Muscle of leg (tissue), 11 donors: ENCODE data around the gene LRRC28. TPM values are rescaled to one million over a fixed set of nuclear protein-coding genes. Genes with fewer than 3 reads are reported as not detected.
A peak's percentile ranks its signal among the peaks of the same experiment; 100 is the strongest.
"Not testable (repeated sequence)": the region's sequence is repeated elsewhere in the genome, so short reads cannot be mapped to it uniquely, and the experiment has no call there.

Experiments used
- DNase-seq: peaks from one replicate; pipeline ENCODE4 v3.0.0; 2013
- H3K27ac ChIP-seq: one replicate; pipeline ENCODE4 v1.5.1; 2013; ENCODE audit warnings: mild to moderate bottlenecking, low read length, control low read depth
- H3K27me3 ChIP-seq: one replicate; pipeline ENCODE4 v1.6.1; 2013; ENCODE audit warnings: low read length; ENCODE audit not compliant: control insufficient read depth, insufficient read depth
- H3K36me3 ChIP-seq: one replicate; pipeline ENCODE4 v1.6.1; 2013; ENCODE audit warnings: low read length; ENCODE audit not compliant: control insufficient read depth, insufficient read depth
- H3K4me1 ChIP-seq: one replicate; pipeline ENCODE4 v1.6.1; 2013; ENCODE audit warnings: low read length; ENCODE audit not compliant: control insufficient read depth, insufficient read depth
- H3K4me3 ChIP-seq: one replicate; pipeline ENCODE4 v1.5.1; 2013; ENCODE audit warnings: low read length, control low read depth
- H3K9me3 ChIP-seq: replicated peaks from 2 replicates; pipeline ENCODE4 v1.6.1; 2013; ENCODE audit warnings: low read depth, low read length; ENCODE audit not compliant: control insufficient read depth
- WGBS: methylation state at CpG from one replicate; pipeline ENCODE4 v1.1.5; 2013; ENCODE audit warnings: missing lambda C conversion rate; ENCODE audit not compliant: insufficient coverage; 5-methylcytosine and 5-hydroxymethylcytosine counted together
- polyA plus RNA-seq, 8 donors: library from polyadenylated mRNA; unstranded; fragments of 120-200 nt; gene quantifications; one replicate each; pipeline versions ENCODE4 v1.2.1 to v1.2.3, GENCODE V29; 2013; ENCODE audit warnings: inconsistent platforms in 1 of 8, low replicate concordance in 1 of 8; ENCODE audit not compliant: insufficient read length in 8 of 8, insufficient read depth in 1 of 8
- total RNA-seq: library from RNA; stranded (reverse); fragments of 120-200 nt; gene quantifications from one replicate; pipeline ENCODE4 v1.2.4, GENCODE V29; 2013

The LRRC28 gene
- total and polyA plus RNA-seq, 9 donors: 12.4 to 19.8 (median 17.6) TPM

DNA sequence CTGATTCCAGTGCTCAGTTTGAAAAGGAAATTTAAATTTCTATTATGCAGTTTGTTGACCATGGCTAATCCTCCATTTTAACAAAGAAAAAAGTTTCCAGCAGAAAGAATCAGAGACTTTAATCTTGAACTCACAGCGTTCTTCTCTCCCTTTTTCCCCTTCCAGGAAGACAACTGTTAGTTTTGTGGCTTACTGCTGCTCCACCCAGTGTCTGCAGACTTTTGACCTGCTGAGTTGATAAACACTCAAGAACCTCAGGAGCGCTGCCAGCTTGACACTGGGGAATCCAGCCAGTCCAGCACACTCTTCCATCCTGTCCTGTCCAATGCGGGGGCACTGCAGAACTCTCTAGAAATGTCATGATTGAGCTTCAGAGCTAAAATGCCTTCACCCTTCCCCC, 134.6 kb downstream of the LRRC28 start:
- 57% methylated on average over 1 of the region's 3 CpGs for WGBS
- no peak overlapping the region for H3K27ac ChIP-seq
- peaks cover 4% of the 10 kb centered on the region for H3K36me3 ChIP-seq
- H3K27me3 ChIP-seq: no peaks in the 10 kb centered on the region
- peak; percentile 55 for DNase-seq
- H3K4me3 ChIP-seq: no peak overlapping the region
- no peaks in the 10 kb centered on the region for H3K9me3 ChIP-seq
- peaks cover 3% of the 10 kb centered on the region for H3K4me1 ChIP-seq

DNA sequence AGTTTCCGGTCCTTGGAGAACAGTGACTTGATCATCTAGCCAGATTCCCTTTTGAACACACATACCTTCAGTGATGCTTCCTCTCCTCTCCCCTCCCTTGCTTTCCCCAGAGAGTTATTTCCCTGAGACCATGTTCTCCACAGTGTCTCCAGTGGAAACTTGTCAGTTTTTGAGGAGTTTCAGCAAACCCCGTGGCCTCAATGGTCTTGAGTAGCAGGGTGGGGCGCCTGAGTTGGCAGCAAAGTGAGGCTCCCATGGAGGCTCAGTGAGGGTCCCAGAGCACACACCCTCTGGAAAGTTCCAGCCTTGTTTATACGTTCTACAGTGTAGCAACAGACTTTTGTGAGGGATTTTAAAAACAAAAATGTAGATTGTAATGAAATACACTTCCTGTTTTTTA, 135.1 kb downstream of the LRRC28 start:
- 61% methylated on average over 2 of the region's 4 CpGs for WGBS
- Histone ChIP-seq H3K27me3 (no peaks in the 10 kb centered on the region), H3K36me3 (peaks cover 4% of the 10 kb centered on the region), H3K27ac (no peak overlapping the region), H3K9me3 (no peaks in the 10 kb centered on the region), H3K4me1 (peaks cover 3% of the 10 kb centered on the region), H3K4me3 (no peak overlapping the region)
- peak; percentile 54 for DNase-seq

DNA sequence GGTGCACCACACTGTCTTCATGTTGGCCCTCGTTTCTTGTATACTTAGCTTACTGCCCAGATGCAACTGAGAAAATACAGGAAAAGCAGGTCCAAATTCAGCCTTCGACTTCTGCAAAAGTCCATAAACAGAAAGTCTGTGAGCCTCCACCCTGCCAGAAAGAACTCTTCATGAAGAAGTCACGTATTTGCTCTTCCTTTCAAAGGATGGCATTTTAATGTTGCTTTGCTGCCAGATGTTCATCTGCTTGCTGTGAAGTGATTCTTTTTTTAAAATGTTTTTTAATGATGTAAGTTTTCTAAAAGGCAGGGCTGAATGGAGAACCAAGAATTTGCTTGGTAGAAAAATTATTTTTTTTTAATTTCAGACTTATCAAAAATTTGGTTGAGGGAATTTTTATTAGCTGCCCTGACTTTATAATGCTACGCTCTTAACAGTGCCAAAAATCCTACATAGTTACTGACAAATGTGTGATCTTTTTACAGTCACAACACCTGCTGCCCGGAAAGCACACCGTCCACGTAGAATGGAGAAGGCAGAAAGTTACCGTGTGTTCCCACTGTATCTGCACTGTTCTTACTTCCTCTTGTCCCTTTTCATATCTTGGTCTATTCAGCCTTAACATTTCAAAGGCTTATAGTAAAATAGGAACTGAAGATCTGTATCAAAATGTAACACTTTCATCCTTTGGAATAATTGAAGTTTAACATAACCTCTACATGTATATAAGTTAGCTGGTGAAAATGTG, 136.3 kb downstream of the LRRC28 start:
- H3K27me3 ChIP-seq: no peaks in the 10 kb centered on the region
- no peak overlapping the region for H3K4me3 ChIP-seq
- DNase-seq: no peak
- peaks cover 3% of the 10 kb centered on the region for H3K4me1 ChIP-seq
- peaks cover 4% of the 10 kb centered on the region for H3K36me3 ChIP-seq
- no peaks in the 10 kb centered on the region for H3K9me3 ChIP-seq
- H3K27ac ChIP-seq: no peak overlapping the region
- WGBS: 76% methylated on average over 2 of the region's 8 CpGs

DNA sequence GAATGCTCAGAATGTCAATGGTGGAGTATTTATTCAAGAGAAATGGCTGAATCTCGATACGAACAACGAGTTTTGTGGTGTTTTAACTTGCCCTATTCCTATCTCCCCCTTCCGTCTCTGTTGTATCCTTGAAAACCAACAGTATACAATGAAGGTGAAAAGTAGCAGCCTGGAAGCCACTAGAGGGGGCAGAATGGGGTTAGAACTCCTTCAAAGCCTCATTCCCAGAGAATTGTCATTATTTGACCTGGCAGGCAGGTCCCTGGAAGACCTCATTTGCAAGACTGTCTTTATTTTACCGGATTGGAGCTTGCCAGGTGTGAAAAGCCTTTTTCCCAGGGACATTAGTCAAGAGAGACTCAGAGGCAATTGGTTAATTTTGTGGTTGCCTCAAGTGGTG, 139.4 kb downstream of the LRRC28 start:
- Histone ChIP-seq H3K36me3 (no peaks in the 10 kb centered on the region), H3K27me3 (no peaks in the 10 kb centered on the region), H3K9me3 (no peaks in the 10 kb centered on the region), H3K27ac (no peak overlapping the region), H3K4me1 (peaks cover 3% of the 10 kb centered on the region), H3K4me3 (no peak overlapping the region)
- DNase-seq: no peak
- whole genome bisulfite sequencing: 33% methylated on average over 1 of the region's 5 CpGs

DNA sequence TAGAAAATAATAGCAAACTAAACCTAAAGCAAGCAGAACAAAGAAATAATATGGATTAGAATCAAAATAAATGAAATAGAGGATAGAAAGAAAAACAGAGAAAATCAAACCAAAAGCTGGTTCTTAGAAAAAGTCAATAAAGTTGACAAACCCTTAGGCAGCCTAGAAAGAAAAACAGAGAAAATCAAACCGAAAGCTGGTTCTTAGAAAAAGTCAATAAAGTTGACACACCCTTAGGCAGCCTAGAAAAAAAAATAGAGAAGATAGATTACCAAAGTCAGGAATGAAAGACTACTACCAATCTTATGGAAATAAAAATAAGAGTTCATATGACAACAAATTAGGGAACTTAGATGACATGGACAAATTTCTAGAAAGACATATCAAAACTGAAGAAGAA, 142.4 kb downstream of the LRRC28 start:
- DNase-seq: no peak
- WGBS: no CpG with 5 or more reads among the region's 1 CpG
- no peaks in the 10 kb centered on the region for H3K4me1 ChIP-seq
- H3K27me3 ChIP-seq: no peaks in the 10 kb centered on the region
- no peak overlapping the region for H3K4me3 ChIP-seq
- no peak overlapping the region for H3K27ac ChIP-seq
- H3K9me3 ChIP-seq: no peaks in the 10 kb centered on the region
- H3K36me3 ChIP-seq: no peaks in the 10 kb centered on the region

DNA sequence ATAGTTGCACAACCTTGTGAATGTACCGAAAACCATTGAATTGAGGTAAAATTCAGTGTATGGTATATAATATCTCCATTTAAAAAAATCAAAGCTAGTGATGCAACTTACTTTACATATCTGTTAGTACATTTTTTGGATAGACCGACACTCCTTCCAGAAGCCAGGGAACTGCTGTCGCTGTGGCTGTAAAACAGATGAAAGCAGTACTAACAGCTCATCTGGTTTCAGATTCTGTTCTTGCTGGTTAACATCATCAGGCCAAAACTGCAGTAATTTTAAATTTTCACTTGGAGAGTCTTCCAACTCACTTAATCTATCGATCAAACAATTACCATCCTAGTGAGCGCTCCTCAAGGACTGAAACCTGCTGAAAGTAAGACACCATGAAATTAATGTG, 145.1 kb downstream of the LRRC28 start:
- WGBS: 76% methylated on average over 2 of the region's 5 CpGs
- Histone ChIP-seq H3K27me3 (no peaks in the 10 kb centered on the region), H3K36me3 (no peaks in the 10 kb centered on the region), H3K4me3 (no peak overlapping the region), H3K9me3 (no peaks in the 10 kb centered on the region), H3K27ac (no peak overlapping the region), H3K4me1 (no peaks in the 10 kb centered on the region)
- DNase-seq: no peak

DNA sequence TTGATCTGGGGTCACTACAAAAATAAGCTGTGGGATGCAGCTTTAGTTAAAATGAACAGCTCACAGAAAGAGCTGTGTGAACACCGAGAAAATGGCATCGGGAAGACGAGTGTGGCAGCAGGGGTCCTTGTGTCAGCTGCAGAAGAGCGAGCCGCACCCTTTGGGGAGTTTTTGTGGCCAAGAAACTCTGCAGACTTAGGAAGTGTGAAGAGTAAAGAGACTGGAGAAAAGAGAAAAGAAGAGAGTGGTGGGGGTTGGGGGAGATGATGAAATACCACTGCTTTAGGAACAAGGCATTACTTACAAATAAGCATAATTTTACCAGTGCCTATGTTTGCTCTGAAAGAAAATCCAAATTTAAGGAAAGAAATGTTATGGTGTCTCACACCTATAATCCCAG, 147.8 kb downstream of the LRRC28 start:
- peaks cover 12% of the 10 kb centered on the region for H3K4me1 ChIP-seq
- H3K27me3 ChIP-seq: no peaks in the 10 kb centered on the region
- H3K9me3 ChIP-seq: no peaks in the 10 kb centered on the region
- H3K27ac ChIP-seq: no peak overlapping the region
- WGBS: 74% methylated on average over 5 of the region's 5 CpGs
- H3K36me3 ChIP-seq: no peaks in the 10 kb centered on the region
- no peak for DNase-seq
- no peak overlapping the region for H3K4me3 ChIP-seq

DNA sequence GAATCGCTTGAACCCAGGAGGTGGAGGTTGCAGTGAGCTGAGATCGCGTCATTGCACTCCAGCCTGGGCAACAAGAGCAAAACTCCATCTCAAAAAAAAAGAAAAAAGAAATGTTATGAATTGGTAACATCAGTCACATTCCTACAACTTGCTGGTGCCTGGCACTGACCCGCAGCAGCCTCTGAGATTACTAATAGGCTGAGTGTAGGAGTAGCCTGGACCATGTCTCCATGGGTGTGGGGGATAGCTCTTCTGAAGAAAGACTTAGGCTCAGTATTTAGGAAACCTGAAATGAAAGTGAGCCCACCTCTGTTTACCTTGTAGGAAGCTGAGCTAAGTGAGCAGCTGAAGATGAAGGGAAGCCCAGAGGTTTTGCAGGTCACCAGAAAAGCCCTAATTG, 148.3 kb downstream of the LRRC28 start:
- no peaks in the 10 kb centered on the region for H3K9me3 ChIP-seq
- no peak overlapping the region for H3K27ac ChIP-seq
- WGBS: no CpG with 5 or more reads among the region's 4 CpGs
- H3K27me3 ChIP-seq: no peaks in the 10 kb centered on the region
- no peak for DNase-seq
- no peak overlapping the region for H3K4me3 ChIP-seq
- no peaks in the 10 kb centered on the region for H3K36me3 ChIP-seq
- H3K4me1 ChIP-seq: peaks cover 17% of the 10 kb centered on the region

DNA sequence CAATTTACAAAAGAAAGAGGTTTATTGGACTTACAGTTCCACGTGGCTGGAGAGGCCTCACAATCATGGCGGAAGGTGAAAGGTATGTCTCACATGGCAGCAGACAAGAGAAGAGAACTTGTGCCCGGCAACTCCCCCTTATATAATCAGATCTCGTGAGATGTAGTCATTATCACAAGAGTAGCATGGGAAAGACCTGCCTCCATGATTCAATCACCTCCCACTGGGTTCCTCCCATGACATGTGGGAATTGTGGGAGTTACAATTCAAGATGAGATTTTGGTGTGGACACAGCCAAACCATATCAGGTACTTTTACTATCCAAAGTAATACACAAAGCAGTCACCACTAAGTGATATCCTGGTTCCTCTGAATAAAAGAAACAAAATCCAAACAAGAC, 149.9 kb downstream of the LRRC28 start:
- WGBS: 100% methylated on average over 2 of the region's 4 CpGs
- not testable (repeated sequence) for H3K9me3 ChIP-seq, DNase-seq, H3K27me3 ChIP-seq, H3K4me3 ChIP-seq, H3K36me3 ChIP-seq, H3K27ac ChIP-seq
- H3K4me1 ChIP-seq: peaks cover 17% of the 10 kb centered on the region

DNA sequence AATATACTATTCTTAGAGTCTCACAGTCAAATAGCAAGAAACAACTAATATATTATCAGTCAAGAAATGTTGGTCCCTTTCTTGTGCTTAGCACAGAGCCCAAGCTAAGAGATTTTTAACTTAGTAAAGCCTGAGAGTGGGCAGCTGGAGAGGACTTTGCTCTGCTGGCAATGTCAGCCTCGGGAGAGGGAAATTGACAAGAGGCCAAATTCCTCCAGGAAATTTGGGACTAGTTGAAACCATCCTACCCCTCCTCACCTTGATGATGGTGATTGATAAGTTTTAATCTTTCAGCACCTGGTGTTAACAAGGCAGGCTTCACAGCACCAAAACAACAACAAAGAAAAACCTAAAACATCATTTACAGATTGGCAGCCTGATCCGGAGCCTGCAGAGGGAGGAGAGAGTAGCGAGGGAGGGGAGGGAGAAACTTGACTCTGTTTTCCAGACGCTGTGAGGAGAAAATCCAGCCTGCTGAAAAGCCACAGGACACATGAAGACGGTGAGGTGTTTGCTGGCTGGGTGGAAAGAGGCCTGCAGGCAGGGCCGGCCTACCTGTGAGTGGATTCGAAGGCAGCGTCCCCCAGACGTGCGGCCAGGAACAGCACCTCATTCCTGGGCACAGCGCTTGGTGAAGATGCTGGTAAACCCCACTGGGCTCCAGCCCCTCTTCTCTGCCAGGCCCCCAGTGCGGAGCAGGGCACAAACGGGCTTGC, 150.9 kb downstream of the LRRC28 start:
- no peak overlapping the region for H3K4me3 ChIP-seq
- DNase-seq: peak; percentile 74
- peak overlapping the region; percentile 43 for H3K27ac ChIP-seq
- 44% methylated on average over 11 of the region's 13 CpGs for WGBS
- H3K27me3 ChIP-seq: no peaks in the 10 kb centered on the region
- peaks cover 17% of the 10 kb centered on the region for H3K4me1 ChIP-seq
- H3K9me3 ChIP-seq: no peaks in the 10 kb centered on the region
- H3K36me3 ChIP-seq: no peaks in the 10 kb centered on the region
